Suprapubic skin (tissue), 4 donors: Measurements from ENCODE around the gene LRP1B. TPM values are rescaled to one million over a fixed set of nuclear protein-coding genes. Genes with fewer than 3 reads are reported as not detected.

ENCODE experiments used
- DNase-seq, 2 donors: peaks; one replicate each; pipeline ENCODE4 v3.0.0-alpha.2; 2019; ENCODE audit warnings: low spot score in 2 of 2
- H3K27ac ChIP-seq: fragments of 200-600 bp; sonication (generic); one replicate; pipeline ENCODE4 v1.5.1; 2019
- H3K27me3 ChIP-seq: fragments of 200-600 bp; sonication (generic); one replicate; pipeline ENCODE4 v1.5.1; 2019
- H3K36me3 ChIP-seq: fragments of 200-600 bp; sonication (generic); one replicate; pipeline ENCODE4 v1.5.1; 2019
- H3K4me1 ChIP-seq: fragments of 200-600 bp; sonication (generic); one replicate; pipeline ENCODE4 v1.5.1; 2019
- H3K4me3 ChIP-seq: fragments of 200-600 bp; sonication (generic); one replicate; pipeline ENCODE4 v1.5.1; 2019; ENCODE audit warnings: mild to moderate bottlenecking
- H3K9me3 ChIP-seq: fragments of 200-600 bp; sonication (generic); one replicate; pipeline ENCODE4 v1.5.1; 2019
- EP300 ChIP-seq: sonication (generic); formaldehyde crosslinking; IDR thresholded peaks from one replicate; pipeline ENCODE4 v1.6.1; 2017; ENCODE audit warnings: antibody characterized with exemption
- POLR2A ChIP-seq, 2 donors: fragments of 450-650 bp; IDR thresholded peaks; one replicate each; pipeline ENCODE4 v1.6.1; 2017; ENCODE audit warnings: antibody characterized with exemption in 2 of 2, mild to moderate bottlenecking in 2 of 2, moderate library complexity in 2 of 2
- POLR2AphosphoS5 ChIP-seq, 3 donors: sonication (generic); formaldehyde crosslinking; IDR thresholded peaks; one replicate each; pipeline ENCODE4 v1.6.1; 2017; ENCODE audit warnings: antibody characterized with exemption in 3 of 3
- WGBS: methylation state at CpG from one replicate; pipeline ENCODE4 v1.1.5; 2018; 5-methylcytosine and 5-hydroxymethylcytosine counted together
- total RNA-seq, 4 donors: library from RNA; depleted of rRNA; stranded (reverse); fragments of >200 nt; gene quantifications; one replicate each; pipeline ENCODE4 v1.1.0, GENCODE V29; 2016
- TF ChIP-seq, protein P1 (sequence below), 2 donors: fragments of 200-600 bp in 1 of 2; fragments of 450-650 bp in 1 of 2; sonication (generic) in 1 of 2; IDR thresholded peaks; one replicate each; pipeline ENCODE4 v1.5.1; 2016 to 2019; ENCODE audit warnings: antibody characterized with exemption in 2 of 2, mild to moderate bottlenecking in 1 of 2, moderate library complexity in 1 of 2

LRP1B gene
- total RNA-seq, 4 donors from 2014 or later = 0.11 to 2.7 (median 1.3) TPM

DNA sequence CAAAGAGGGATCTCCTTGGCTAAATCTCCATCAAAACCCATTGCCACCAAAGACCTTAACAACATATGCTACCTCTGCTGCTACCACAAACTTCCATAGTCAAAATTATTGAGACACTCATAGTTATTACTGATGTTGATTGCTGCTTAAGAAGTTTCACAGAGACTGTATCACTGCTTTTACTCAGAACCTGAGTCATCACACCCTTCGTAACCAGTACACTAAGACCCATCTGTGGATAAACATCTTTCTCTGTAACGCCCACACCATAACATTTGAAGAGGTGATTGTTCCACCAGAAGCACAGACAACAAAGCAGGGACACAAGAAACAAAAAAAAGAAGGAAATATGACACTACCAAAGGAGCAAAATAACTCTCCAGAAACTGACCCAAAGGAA lies 1563.1 kb downstream of the LRP1B start:
- no peaks in the 10 kb centered on the region for H3K27me3 ChIP-seq
- 85% methylated on average over 2 of the region's 2 CpGs for WGBS

DNA sequence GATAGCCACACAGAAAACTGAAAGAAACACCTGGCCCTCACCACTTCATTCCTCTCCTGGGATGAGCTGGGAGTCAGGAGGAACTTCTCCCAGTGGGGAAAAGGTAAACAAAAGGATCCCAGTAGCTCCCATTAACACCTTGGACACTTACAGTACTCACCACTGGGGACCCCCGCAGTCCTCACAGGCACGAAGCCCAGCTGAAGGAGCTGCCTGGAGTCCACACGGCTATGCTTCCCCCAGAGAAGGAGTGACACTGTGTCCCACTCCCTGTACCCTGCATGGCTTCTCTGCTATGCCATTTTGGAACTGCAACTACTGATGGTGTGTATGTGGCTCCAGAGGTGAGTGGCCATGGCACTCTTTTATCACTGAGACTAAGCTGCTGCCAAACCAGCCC lies 1565.1 kb downstream of the LRP1B start:
- no peak overlapping the region for H3K4me3 ChIP-seq
- H3K9me3 ChIP-seq = no peaks in the 10 kb centered on the region
- 100% methylated on average over 1 of the region's 3 CpGs for WGBS
- H3K27ac ChIP-seq = no peak overlapping the region
- TF ChIP-seq POLR2AphosphoS5 (IDR thresholded peaks at IDR 0.05) = no peak
- TF ChIP-seq POLR2A (IDR thresholded peaks at IDR 0.05) = no peak
- TF ChIP-seq EP300 = no peak
- TF ChIP-seq, protein P1, sequence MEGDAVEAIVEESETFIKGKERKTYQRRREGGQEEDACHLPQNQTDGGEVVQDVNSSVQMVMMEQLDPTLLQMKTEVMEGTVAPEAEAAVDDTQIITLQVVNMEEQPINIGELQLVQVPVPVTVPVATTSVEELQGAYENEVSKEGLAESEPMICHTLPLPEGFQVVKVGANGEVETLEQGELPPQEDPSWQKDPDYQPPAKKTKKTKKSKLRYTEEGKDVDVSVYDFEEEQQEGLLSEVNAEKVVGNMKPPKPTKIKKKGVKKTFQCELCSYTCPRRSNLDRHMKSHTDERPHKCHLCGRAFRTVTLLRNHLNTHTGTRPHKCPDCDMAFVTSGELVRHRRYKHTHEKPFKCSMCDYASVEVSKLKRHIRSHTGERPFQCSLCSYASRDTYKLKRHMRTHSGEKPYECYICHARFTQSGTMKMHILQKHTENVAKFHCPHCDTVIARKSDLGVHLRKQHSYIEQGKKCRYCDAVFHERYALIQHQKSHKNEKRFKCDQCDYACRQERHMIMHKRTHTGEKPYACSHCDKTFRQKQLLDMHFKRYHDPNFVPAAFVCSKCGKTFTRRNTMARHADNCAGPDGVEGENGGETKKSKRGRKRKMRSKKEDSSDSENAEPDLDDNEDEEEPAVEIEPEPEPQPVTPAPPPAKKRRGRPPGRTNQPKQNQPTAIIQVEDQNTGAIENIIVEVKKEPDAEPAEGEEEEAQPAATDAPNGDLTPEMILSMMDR (IDR thresholded peaks at IDR 0.05) = no peak
- no peak for DNase-seq
- no peaks in the 10 kb centered on the region for H3K27me3 ChIP-seq
- H3K36me3 ChIP-seq = no peaks in the 10 kb centered on the region
- no peaks in the 10 kb centered on the region for H3K4me1 ChIP-seq

More for the DNA sequence above, 1563.1 kb downstream of the LRP1B start:
- no peak for TF ChIP-seq EP300
- TF ChIP-seq POLR2AphosphoS5 (IDR thresholded peaks at IDR 0.05) = no peak
- TF ChIP-seq, protein P1 (IDR thresholded peaks at IDR 0.05) = no peak
- H3K4me1 ChIP-seq = no peaks in the 10 kb centered on the region
- H3K36me3 ChIP-seq = no peaks in the 10 kb centered on the region
- no peak overlapping the region for H3K27ac ChIP-seq
- DNase-seq = no peak
- H3K4me3 ChIP-seq = no peak overlapping the region
- no peaks in the 10 kb centered on the region for H3K9me3 ChIP-seq

DNA sequence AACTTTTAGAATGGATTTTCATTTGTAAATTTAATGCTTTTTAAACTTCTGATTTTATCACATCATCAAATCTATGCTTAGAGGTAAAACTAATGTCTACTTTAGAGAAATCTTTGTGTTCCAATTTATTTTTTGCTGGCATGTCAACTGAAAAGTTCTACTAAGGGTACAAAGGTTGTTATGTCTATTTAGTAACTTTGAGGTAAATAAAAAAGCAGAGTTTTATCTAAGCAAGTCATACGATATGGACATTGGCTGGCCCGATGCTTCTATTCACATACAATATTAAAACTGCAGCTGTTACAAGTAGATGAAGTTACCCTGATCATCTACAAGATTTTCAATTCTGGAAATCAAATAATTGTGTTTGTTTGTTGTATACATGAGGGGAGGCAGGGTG lies 1575.1 kb downstream of the LRP1B start:
- no peaks in the 10 kb centered on the region for H3K4me1 ChIP-seq
- no peak for DNase-seq
- 98% methylated on average over 2 of the region's 2 CpGs for WGBS
- H3K27me3 ChIP-seq = no peaks in the 10 kb centered on the region
- no peak overlapping the region for H3K27ac ChIP-seq
- H3K36me3 ChIP-seq = no peaks in the 10 kb centered on the region
- H3K4me3 ChIP-seq = no peak overlapping the region
- TF ChIP-seq EP300 = no peak
- no peak for TF ChIP-seq POLR2AphosphoS5 (IDR thresholded peaks at IDR 0.05)
- TF ChIP-seq POLR2A (IDR thresholded peaks at IDR 0.05) = no peak
- TF ChIP-seq, protein P1 (IDR thresholded peaks at IDR 0.05) = no peak
- H3K9me3 ChIP-seq = no peaks in the 10 kb centered on the region

DNA sequence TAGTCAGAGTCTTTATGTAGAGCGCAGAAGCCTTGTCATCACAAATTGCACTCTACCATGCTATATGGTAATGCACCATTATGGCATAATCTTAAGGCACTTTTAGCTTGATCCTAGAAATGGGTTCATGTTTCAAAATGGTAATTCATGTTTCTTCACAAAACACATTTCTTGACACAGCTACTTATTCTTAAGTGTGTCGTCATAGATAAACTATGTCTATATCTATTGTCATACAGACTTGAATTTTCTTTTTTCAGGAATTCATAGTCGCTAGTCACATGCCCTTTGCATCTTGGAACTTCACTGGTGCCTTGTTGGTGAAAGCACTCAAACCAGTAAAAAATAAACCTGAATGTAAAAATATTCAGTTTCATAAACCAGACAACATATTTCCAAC lies 1578.2 kb downstream of the LRP1B start:
- no peak for DNase-seq
- Histone ChIP-seq H3K9me3 (no peaks in the 10 kb centered on the region), H3K36me3 (no peaks in the 10 kb centered on the region), H3K27me3 (no peaks in the 10 kb centered on the region), H3K4me1 (no peaks in the 10 kb centered on the region), H3K4me3 (no peak overlapping the region), H3K27ac (no peak overlapping the region)
- TF ChIP-seq POLR2A (IDR thresholded peaks at IDR 0.05) (no peak), POLR2AphosphoS5 (IDR thresholded peaks at IDR 0.05) (no peak), EP300 (no peak)
- TF ChIP-seq, protein P1 (IDR thresholded peaks at IDR 0.05) = no peak
- WGBS = 97% methylated on average over 3 of the region's 3 CpGs

DNA sequence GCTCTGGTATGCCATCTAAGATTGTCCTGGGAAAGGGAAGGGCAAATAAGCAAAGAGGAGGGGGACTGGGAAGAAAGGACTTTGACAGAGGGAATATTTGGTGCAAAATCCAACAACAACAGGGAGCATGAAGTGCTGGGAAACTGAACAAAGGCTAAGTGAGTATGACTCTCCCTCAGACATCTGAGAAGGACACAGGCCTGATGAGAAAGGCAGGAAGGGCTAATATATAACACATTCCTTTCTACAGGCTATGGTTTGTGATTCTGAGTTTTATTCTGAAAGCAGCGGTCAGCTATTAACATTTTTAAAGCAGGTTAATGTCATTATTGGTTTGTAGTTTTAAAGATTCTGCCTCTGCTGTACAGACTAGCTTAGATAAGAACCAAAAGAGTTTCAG lies 1579.5 kb downstream of the LRP1B start:
- no peaks in the 10 kb centered on the region for H3K36me3 ChIP-seq
- TF ChIP-seq POLR2A (IDR thresholded peaks at IDR 0.05) (no peak), EP300 (no peak), POLR2AphosphoS5 (IDR thresholded peaks at IDR 0.05) (no peak)
- TF ChIP-seq, protein P1 (IDR thresholded peaks at IDR 0.05) = no peak
- 90% methylated on average over 1 of the region's 1 CpG for WGBS
- H3K4me3 ChIP-seq = no peak overlapping the region
- H3K9me3 ChIP-seq = no peaks in the 10 kb centered on the region
- H3K27ac ChIP-seq = no peak overlapping the region
- H3K27me3 ChIP-seq = no peaks in the 10 kb centered on the region
- H3K4me1 ChIP-seq = no peaks in the 10 kb centered on the region
- no peak for DNase-seq
